Activated CD4-positive, alpha-beta T cell treated with anti-CD3 and anti-CD28 coated beads for 24 hours (primary cell): ENCODE results near the gene GLMP.
A peak's percentile ranks its signal among the peaks of the same experiment; 100 is the strongest.

Source experiments
- DNase-seq, 2 donors: peaks; one replicate each; pipeline ENCODE4 v3.0.0-alpha.2; 2020; ENCODE audit warnings: low read depth in 2 of 2

Gene GLMP

GRCh38 chr1:156248323-156248683 lies 47.2 kb downstream of the GLMP start:
- no peak for DNase-seq

- DNase-seq: no peak
These were observed 47.8 kb downstream of the GLMP start, which contains the start of gene PAQR6 for GRCh38 chr1:156247460-156248322. Gene PAQR6, minus strand, starts transcription at chr1:156248056. Its CDS starts 1,325 bp downstream, at chr1:156246731.

GRCh38 chr1:156246781-156247459 lies 48.6 kb downstream of the GLMP start:
- no peak for DNase-seq

- DNase-seq: no peak
These were observed 49.2 kb downstream of the GLMP start for GRCh38 chr1:156246241-156246780.

GRCh38 chr1:156245451-156246232 lies 49.8 kb downstream of the GLMP start:
- peak in 1 of 2 donors; percentile 22 for DNase-seq

- DNase-seq: no peak
These were observed 50.8 kb downstream of the GLMP start for GRCh38 chr1:156244712-156245111.

- no peak for DNase-seq
These were observed 51.4 kb downstream of the GLMP start for GRCh38 chr1:156244126-156244525.

GRCh38 chr1:156242738-156243137 lies 52.7 kb downstream of the GLMP start:
- no peak for DNase-seq
